AG08395 (cell line): ENCODE measurements around the gene EIF5A.
"Not testable (repeated sequence)": the region's sequence is repeated elsewhere in the genome, so short reads cannot be mapped to it uniquely, and the experiment has no call there.

Source experiments
- DNase-seq: peaks from one replicate; pipeline ENCODE4 v3.0.0; 2012; ENCODE audit warnings: mixed read lengths, low spot score

Gene EIF5A

DNA sequence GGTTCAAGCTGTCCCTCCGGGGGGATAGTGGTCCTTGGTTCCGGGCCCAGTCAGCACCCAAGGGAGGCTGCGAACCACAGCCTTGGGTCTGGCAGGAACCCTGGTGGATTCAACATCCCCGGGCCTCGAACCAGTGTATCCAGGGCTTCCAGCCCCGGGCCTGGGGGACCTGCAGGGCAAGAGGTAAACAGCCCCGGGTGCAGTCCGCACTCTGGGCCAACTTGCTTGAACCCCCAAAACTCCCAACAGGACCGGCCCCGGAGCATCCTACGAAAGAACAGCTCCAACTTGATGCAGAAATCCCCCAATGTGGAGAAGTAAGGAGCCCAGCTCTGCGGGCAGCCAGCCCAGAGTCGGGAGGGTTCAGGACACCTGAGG, 23.2 kb downstream of the EIF5A start:
- DNase-seq = no peak

- no peak for DNase-seq
These were observed 24.7 kb downstream of the EIF5A start for GRCh38 chr17:7332111-7332510.

DNA sequence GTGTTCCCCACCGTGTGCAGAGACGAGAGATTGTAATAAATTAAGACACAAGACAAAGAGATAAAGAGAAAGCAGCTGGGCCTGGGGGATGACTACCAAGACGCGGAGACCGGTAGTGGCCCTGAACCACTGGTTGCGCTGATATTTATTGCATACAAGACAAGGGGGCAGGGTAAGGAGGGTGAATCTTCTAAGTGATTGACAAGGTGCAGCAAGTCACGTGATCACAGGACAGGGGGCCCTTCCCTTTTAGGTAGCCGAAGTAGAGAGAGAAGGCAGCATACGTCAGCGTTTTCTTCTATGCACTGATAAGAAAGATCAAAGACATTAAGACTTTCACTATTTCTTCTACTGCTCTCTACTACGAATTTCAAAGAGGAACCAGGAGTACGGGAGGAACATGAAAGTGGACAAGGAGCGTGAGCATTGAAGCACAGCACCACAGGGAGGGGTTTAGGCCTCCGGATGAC, 25.2 kb downstream of the EIF5A start:
- DNase-seq = not testable (repeated sequence)

DNA sequence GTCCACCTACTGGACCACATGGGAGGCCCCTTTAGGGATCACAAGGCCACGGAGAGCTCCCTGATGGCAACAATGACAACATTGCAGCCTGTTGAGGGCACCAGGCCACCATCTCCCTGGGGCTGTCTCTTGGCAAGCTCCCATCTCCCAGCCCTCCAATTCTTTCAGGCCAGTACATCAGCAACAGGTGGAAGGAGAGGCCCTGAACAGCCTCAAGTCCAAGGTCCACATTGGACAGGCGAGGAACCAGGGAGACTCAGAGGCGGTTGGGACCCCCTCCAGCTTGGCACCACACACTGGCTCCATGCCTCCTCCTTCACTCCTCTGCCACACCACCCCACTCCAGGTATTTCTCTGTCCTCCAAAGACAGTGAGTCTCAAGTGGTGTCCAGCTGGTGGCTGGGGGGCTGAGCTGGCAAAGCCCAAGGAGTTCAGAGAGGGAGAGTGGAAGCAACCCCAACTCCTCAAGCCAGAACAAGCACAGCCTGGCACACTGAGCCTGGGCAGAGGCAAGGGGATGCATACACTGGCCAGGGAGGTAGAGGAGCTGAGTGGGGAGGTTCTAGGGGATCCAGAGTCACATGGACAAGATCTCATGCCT, 27.6 kb downstream of the EIF5A start:
- DNase-seq = no peak

- not testable (repeated sequence) for DNase-seq
These were observed 28.3 kb downstream of the EIF5A start for GRCh38 chr17:7335765-7336164.

DNA sequence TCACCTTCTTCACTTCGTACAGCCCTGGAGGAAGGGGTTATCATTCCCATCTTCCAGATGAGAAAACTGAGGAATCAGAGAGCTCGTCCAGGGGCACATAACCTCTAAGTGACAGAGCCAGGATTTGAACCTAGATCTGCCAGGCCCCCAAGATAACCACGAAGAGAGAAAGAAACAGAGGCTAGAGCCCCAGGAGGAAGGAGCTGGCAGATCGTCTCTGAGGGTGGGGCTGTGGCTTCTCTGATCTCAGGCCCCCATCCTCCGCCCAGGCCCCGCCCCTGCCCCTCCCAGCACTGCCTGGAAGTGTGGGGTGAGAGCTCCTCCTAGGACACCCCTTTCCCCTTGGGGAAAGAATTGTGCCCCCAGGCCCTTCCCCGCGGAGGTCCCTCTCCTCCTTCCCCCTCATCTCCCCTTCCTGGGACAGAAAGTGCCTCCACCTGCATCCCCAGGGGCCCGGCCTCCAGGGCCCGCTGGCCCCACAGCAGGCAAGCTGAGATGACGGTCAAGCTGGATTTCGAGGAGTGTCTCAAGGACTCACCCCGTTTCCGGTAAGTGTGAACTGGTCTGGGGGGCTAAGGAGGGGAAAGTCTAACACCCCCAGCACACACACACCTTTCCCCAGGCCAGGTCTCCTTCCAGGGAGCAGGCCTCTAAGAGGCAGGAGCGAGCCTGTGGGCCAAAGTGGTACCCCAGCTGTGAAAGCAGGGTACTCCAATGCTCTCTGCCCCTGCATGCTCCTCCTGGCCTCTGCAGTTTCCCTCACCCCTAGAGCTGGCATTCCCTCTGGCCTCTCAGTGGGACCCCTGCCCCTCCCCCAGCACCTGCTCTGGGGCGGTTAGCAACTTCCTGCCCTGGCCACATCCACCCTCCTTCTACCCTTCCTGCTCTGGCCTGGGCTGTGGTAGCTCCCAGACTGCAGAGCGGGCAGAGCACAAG, 29.1 kb downstream of the EIF5A start, which contains the start of gene ACAP1:
Gene ACAP1, plus strand, starts transcription at position 290 of the 936 bp plus-strand sequence. Its CDS starts 206 bp downstream, at position 496.
- no peak for DNase-seq

GRCh38 chr17:7337600-7337999, 30.2 kb downstream of the EIF5A start:
- not testable (repeated sequence) for DNase-seq

- DNase-seq = peak; percentile 27
These were observed 32.8 kb downstream of the EIF5A start for GRCh38 chr17:7340179-7340578.

DNA sequence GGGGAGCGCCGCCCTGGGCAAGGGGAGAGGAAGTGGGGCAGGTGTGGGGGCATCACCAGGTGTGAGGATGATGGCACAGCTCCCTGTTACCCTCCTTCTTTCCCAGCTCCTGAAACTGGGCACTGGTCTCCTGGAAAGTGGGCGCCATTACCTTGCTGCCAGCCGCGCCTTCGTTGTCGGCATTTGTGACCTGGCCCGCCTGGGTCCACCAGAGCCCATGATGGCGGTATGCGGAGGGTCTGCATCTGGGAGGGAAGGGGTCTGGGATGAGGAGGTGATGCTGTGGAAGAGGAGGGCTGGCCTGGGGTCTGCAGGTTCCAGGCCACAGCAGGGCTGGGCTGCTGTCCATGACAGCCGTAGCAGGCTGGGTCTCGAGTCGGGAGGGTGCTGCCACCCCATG, 34.4 kb downstream of the EIF5A start:
- no peak for DNase-seq

GRCh38 chr17:7343250-7343649, 35.8 kb downstream of the EIF5A start:
- no peak for DNase-seq

- DNase-seq = no peak
These were observed 39.6 kb downstream of the EIF5A start for GRCh38 chr17:7346761-7347614.

DNA sequence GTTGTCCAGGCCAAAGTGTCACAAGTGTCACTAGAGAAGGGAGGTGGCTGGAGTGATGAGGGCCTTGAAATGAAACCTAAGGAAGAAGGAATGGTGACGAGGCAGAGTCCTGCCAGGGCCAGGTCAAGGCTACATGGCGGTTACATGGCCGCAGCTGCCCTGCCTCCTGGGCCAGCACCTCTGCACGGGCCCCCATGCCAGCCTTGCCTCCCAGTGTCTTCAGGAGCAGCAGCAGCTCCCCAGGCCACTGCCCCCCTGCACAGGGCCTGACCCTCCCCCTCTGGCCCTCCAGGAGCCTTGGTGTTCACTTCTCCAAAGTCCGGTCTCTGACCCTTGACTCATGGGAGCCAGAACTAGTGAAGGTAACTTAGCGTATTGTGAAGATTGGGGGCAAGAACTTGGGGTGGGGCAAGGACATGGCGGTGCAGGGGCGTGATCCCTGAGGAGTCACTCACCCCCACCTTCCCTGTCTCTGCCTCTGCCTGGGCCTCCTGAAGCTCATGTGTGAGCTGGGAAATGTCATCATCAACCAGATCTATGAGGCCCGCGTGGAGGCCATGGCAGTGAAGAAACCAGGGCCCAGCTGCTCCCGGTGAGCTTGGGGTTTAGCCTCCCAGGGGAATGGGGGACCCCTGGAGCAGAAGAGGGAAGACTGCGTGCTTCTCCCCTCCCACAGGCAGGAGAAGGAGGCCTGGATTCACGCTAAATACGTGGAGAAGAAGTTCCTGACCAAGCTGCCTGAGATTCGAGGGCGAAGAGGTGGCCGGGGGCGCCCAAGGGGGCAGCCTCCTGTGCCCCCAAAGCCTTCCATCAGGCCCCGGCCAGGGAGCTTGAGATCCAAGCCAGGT, 40.4 kb downstream of the EIF5A start:
- DNase-seq = no peak

GRCh38 chr17:7348478-7349242, 41.2 kb downstream of the EIF5A start:
- peak; percentile 27 for DNase-seq

- peak; percentile 96 for DNase-seq
These were observed 44.5 kb downstream of the EIF5A start, which contains the start of gene KCTD11 for GRCh38 chr17:7351665-7352502. KCTD11 (plus strand) TSS chr17:7352162.

GRCh38 chr17:7352503-7352889, 45.1 kb downstream of the EIF5A start:
- no peak for DNase-seq

DNA sequence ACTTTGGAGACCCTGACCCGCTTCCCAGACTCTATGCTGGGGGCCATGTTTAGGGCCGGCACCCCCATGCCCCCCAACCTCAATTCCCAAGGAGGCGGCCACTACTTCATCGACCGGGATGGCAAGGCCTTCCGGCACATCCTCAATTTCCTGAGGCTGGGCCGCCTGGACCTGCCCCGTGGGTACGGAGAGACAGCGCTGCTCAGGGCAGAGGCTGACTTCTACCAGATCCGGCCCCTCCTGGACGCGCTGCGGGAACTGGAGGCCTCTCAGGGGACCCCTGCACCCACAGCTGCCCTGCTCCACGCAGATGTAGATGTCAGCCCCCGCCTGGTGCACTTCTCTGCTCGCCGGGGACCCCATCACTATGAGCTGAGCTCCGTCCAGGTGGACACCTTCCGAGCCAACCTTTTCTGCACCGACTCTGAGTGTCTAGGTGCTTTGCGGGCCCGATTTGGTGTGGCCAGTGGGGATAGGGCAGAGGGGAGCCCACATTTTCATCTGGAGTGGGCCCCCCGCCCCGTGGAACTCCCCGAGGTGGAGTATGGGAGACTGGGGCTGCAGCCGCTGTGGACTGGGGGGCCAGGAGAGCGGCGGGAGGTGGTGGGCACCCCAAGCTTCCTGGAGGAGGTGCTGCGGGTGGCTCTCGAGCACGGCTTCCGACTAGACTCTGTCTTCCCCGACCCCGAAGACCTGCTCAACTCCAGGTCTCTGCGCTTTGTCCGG, 45.6 kb downstream of the EIF5A start:
- no peak for DNase-seq

GRCh38 chr17:7354262-7354843, 46.9 kb downstream of the EIF5A start:
- peak; percentile 17 for DNase-seq

GRCh38 chr17:7355053-7355452, 47.6 kb downstream of the EIF5A start, which contains the start of gene TMEM95:
TMEM95 (plus strand) TSS chr17:7355156; CDS start chr17:7355205, 49 bp downstream.
- DNase-seq = peak; percentile 32
